CD14-positive monocyte (primary cell): ENCODE data around the gene ADGRL3. TPM values are rescaled to one million over a fixed set of nuclear protein-coding genes. Genes with fewer than 3 reads are reported as not detected.

Experiments used
- DNase-seq, 3 donors: peaks; one replicate each; pipeline ENCODE4 v3.0.0-alpha.2; 2011 to 2022
- H2AFZ ChIP-seq: 2 replicates; pipeline ENCODE4 v1.6.0; 2012; ENCODE audit warnings: mild to moderate bottlenecking, low read depth, low read length, inconsistent platforms; ENCODE audit not compliant: insufficient read depth, poor library complexity, severe bottlenecking
- H3K27ac ChIP-seq, 2 donors: 1 replicate in 1 of 2; 2 replicates in 1 of 2; pipeline ENCODE4 v1.5.1; 2012 to 2013; ENCODE audit warnings: low read length in 2 of 2, control low read depth in 1 of 2, inconsistent platforms in 1 of 2, low read depth in 1 of 2, mild to moderate bottlenecking in 1 of 2
- H3K27me3 ChIP-seq, 2 donors: one replicate each; pipeline versions ENCODE4 v1.6.0 to v1.6.1; 2011 to 2013; ENCODE audit warnings: low read length in 2 of 2; ENCODE audit not compliant: control insufficient read depth in 2 of 2, insufficient read depth in 2 of 2
- H3K36me3 ChIP-seq, 2 donors: replicated peaks in 1 of 2; 1 replicate in 1 of 2; 2 replicates in 1 of 2; pipeline versions ENCODE4 v1.5.1 to v1.6.1; 2012 to 2013; ENCODE audit warnings: low read length in 2 of 2, control low read depth in 1 of 2, inconsistent platforms in 1 of 2, mild to moderate bottlenecking in 1 of 2; ENCODE audit not compliant: insufficient read depth in 2 of 2, control insufficient read depth in 1 of 2
- H3K4me1 ChIP-seq, 2 donors: 1 replicate in 1 of 2; 2 replicates in 1 of 2; pipeline versions ENCODE4 v1.5.1 to v1.6.1; 2012 to 2013; ENCODE audit warnings: low read length in 2 of 2, control low read depth in 1 of 2, inconsistent platforms in 1 of 2, mild to moderate bottlenecking in 1 of 2, moderate library complexity in 1 of 2; ENCODE audit not compliant: insufficient read depth in 2 of 2, control insufficient read depth in 1 of 2
- H3K4me2 ChIP-seq: replicated peaks from 2 replicates; pipeline ENCODE3; 2012; ENCODE audit warnings: low read length, moderate library complexity, mild to moderate bottlenecking; ENCODE audit not compliant: poor library complexity, severe bottlenecking; ENCODE audit errors: extremely low read depth
- H3K4me3 ChIP-seq, 3 experiments: fragments of 200-600 bp in 1 of 3; sonication (generic) in 1 of 3; replicated peaks in 1 of 3; 1 replicate in 2 of 3; 2 replicates in 1 of 3; pipeline ENCODE4 v1.5.1; 2011 to 2013; ENCODE audit warnings: low read length in 3 of 3, mild to moderate bottlenecking in 3 of 3, control low read depth in 2 of 3, low read depth in 2 of 3, inconsistent platforms in 1 of 3, moderate library complexity in 1 of 3
- H3K79me2 ChIP-seq: 2 replicates; pipeline ENCODE4 v1.6.0; 2012; ENCODE audit warnings: mild to moderate bottlenecking, control low read depth, inconsistent platforms, low read length, moderate library complexity; ENCODE audit not compliant: insufficient read depth
- H3K9ac ChIP-seq: 2 replicates; pipeline ENCODE4 v1.6.0; 2017; ENCODE audit warnings: low read length, mild to moderate bottlenecking; ENCODE audit not compliant: insufficient read depth, poor library complexity, severe bottlenecking
- H3K9me3 ChIP-seq, 2 donors: replicated peaks in 1 of 2; 1 replicate in 1 of 2; 2 replicates in 1 of 2; pipeline versions ENCODE4 v1.5.1 to v1.6.1; 2012 to 2013; ENCODE audit warnings: low read length in 2 of 2, control low read depth in 1 of 2; ENCODE audit not compliant: control insufficient read depth in 1 of 2, insufficient read depth in 1 of 2
- H4K20me1 ChIP-seq: 2 replicates; pipeline ENCODE4 v1.6.0; 2012; ENCODE audit warnings: mild to moderate bottlenecking, low read length, control low read depth, moderate library complexity; ENCODE audit not compliant: insufficient read depth
- H3K27ac Mint-ChIP-seq, 7 donors: one replicate each; pipeline ENCODE4 v1.8.0; 2020; ENCODE audit warnings: mild to moderate bottlenecking in 7 of 7, mixed read lengths in 7 of 7, moderate library complexity in 6 of 7, inconsistent platforms in 2 of 7
- H3K27me3 Mint-ChIP-seq, 3 donors: one replicate each; pipeline ENCODE4 v1.8.0; 2021 to 2022; ENCODE audit warnings: low read depth in 3 of 3, mild to moderate bottlenecking in 3 of 3, mixed read lengths in 3 of 3, moderate library complexity in 3 of 3, inconsistent platforms in 1 of 3
- H3K36me3 Mint-ChIP-seq, 2 donors: one replicate each; pipeline ENCODE4 v1.8.0; 2020; ENCODE audit warnings: mixed read lengths in 2 of 2, inconsistent platforms in 1 of 2, mild to moderate bottlenecking in 1 of 2
- H3K4me1 Mint-ChIP-seq: one replicate; pipeline ENCODE4 v1.8.0; 2020; ENCODE audit warnings: mild to moderate bottlenecking, mixed read lengths
- H3K4me3 Mint-ChIP-seq, 2 donors: one replicate each; pipeline ENCODE4 v1.8.0; 2020; ENCODE audit warnings: mild to moderate bottlenecking in 2 of 2, mixed read lengths in 2 of 2, moderate library complexity in 1 of 2
- H3K9me3 Mint-ChIP-seq, 7 donors: one replicate each; pipeline ENCODE4 v1.8.0; 2020 to 2022; ENCODE audit warnings: mixed read lengths in 7 of 7, mild to moderate bottlenecking in 6 of 7, moderate library complexity in 6 of 7, inconsistent platforms in 2 of 7
- CTCF ChIP-seq: fragments of 200-600 bp; IDR thresholded peaks from one replicate; pipeline ENCODE4 v1.8.0; 2022; ENCODE audit warnings: antibody characterized with exemption, mild to moderate bottlenecking
- WGBS: methylation state at CpG from one replicate; pipeline ENCODE4 v1.1.5; 2013; ENCODE audit warnings: missing lambda C conversion rate; ENCODE audit not compliant: insufficient coverage; 5-methylcytosine and 5-hydroxymethylcytosine counted together
- intact Hi-C, 2 donors: fragments of 100-400 bp; cut with micrococcal nuclease; formaldehyde crosslinking; loops; one replicate each; pipeline versions ENCODE4 v1.15.0 to v1.15.1; 2023
- polyA plus RNA-seq, 3 donors: library from polyadenylated mRNA; depleted of rRNA in 1 of 3; unstranded in 2 of 3; stranded (reverse) in 1 of 3; fragments of 300-500 nt in 2 of 3; fragments of >200 nt in 1 of 3; fragmentation: Illumina TruSeq in 2 of 3; gene quantifications; 1 replicate in 2 of 3; 2 replicates in 1 of 3; pipeline ENCODE4 v1.2.3, GENCODE V29; 2012 to 2021

ADGRL3 gene
- polyA plus RNA-seq, 3 donors: not detected

- H3K4me3 ChIP-seq: no peak overlapping the region
- no peak for DNase-seq
- Mint-ChIP-seq H3K36me3 (no peaks in the 10 kb centered on the region), H3K27ac (no peak overlapping the region), H3K4me1 (no peaks in the 10 kb centered on the region), H3K27me3 (no peaks in the 10 kb centered on the region), H3K4me3 (no peak overlapping the region), H3K9me3 (peaks cover 0 to 4% (median 0%) of the 10 kb centered on the region in 7 donors)
- no peaks in the 10 kb centered on the region for H3K79me2 ChIP-seq
- no peaks in the 10 kb centered on the region for H3K4me1 ChIP-seq
- H3K27ac ChIP-seq: no peak overlapping the region
- intact Hi-C loops: no loop called here
- H3K9ac ChIP-seq: no peak overlapping the region
- no peaks in the 10 kb centered on the region for H4K20me1 ChIP-seq
- H3K36me3 ChIP-seq: no peaks in the 10 kb centered on the region
- H2AFZ ChIP-seq: no peak overlapping the region
- H3K4me2 ChIP-seq: no peak overlapping the region
- H3K27me3 ChIP-seq: no peaks in the 10 kb centered on the region
- WGBS: no CpG with 5 or more reads among the region's 1 CpG
- H3K9me3 ChIP-seq: no peaks in the 10 kb centered on the region
- TF ChIP-seq CTCF: no peak
Observed at GRCh38 chr4:61461956-61462355, 261.8 kb downstream of the ADGRL3 start.

GRCh38 chr4:61462451-61463326 is 262.6 kb downstream of the ADGRL3 start:
- Histone ChIP-seq H3K4me3 (no peak overlapping the region), H3K36me3 (no peaks in the 10 kb centered on the region), H3K9ac (no peak overlapping the region), H3K4me1 (no peaks in the 10 kb centered on the region), H3K4me2 (no peak overlapping the region), H3K27ac (no peak overlapping the region), H3K27me3 (no peaks in the 10 kb centered on the region), H3K79me2 (no peaks in the 10 kb centered on the region), H4K20me1 (no peaks in the 10 kb centered on the region), H3K9me3 (no peaks in the 10 kb centered on the region), H2AFZ (no peak overlapping the region)
- intact Hi-C loops: no loop called here
- Mint-ChIP-seq H3K27me3 (no peaks in the 10 kb centered on the region), H3K4me3 (no peak overlapping the region), H3K36me3 (no peaks in the 10 kb centered on the region), H3K27ac (peak overlapping the region in 1 of 7 donors; percentile 66), H3K4me1 (no peaks in the 10 kb centered on the region), H3K9me3 (peaks cover 0 to 4% (median 0%) of the 10 kb centered on the region in 7 donors)
- TF ChIP-seq CTCF: no peak
- no CpG with 5 or more reads among the region's 5 CpGs for WGBS
- DNase-seq: no peak
